Thyroid gland (tissue), 4 donors: ENCODE measurements around the gene KNL1. TPM values are rescaled to one million over a fixed set of nuclear protein-coding genes. Genes with fewer than 3 reads are reported as not detected.

Experiments
- DNase-seq, 2 donors: peaks; one replicate each; pipeline ENCODE4 v3.0.0-alpha.2; 2019
- H3K27ac ChIP-seq, 3 donors: fragments of 200-600 bp; sonication (generic); 1 replicate in 2 of 3; 2 replicates in 1 of 3; pipeline ENCODE4 v1.5.1; 2016 to 2019; ENCODE audit warnings: mild to moderate bottlenecking in 1 of 3, moderate library complexity in 1 of 3
- H3K27me3 ChIP-seq: fragments of 200-600 bp; sonication (generic); one replicate; pipeline ENCODE4 v1.5.1; 2019
- H3K36me3 ChIP-seq, 2 donors: fragments of 200-600 bp; sonication (generic); one replicate each; pipeline ENCODE4 v1.5.1; 2016 to 2019
- H3K4me1 ChIP-seq, 2 donors: fragments of 200-600 bp; sonication (generic); one replicate each; pipeline ENCODE4 v1.5.1; 2017 to 2019
- H3K4me3 ChIP-seq, 3 donors: fragments of 200-600 bp; sonication (generic); replicated peaks in 1 of 3; 1 replicate in 2 of 3; 2 replicates in 1 of 3; pipeline ENCODE4 v1.5.1; 2016; ENCODE audit warnings: mild to moderate bottlenecking in 1 of 3
- H3K9me3 ChIP-seq: fragments of 200-600 bp; sonication (generic); one replicate; pipeline ENCODE4 v1.5.1; 2017
- CTCF ChIP-seq, 6 experiments: fragments of 200-600 bp in 3 of 6; fragments of 450-650 bp in 3 of 6; sonication (generic) in 3 of 6; IDR thresholded peaks; one replicate each; pipeline ENCODE4 v1.5.1; 2016 to 2019; ENCODE audit warnings: antibody characterized with exemption in 6 of 6, mild to moderate bottlenecking in 2 of 6, inconsistent platforms in 1 of 6, moderate library complexity in 1 of 6
- POLR2A ChIP-seq, 2 donors: fragments of 450-650 bp; IDR thresholded peaks; one replicate each; pipeline ENCODE4 v1.6.1; 2017; ENCODE audit warnings: antibody characterized with exemption in 2 of 2, mild to moderate bottlenecking in 2 of 2, moderate library complexity in 1 of 2
- WGBS, 2 donors: methylation state at CpG; one replicate each; pipeline ENCODE4 v1.1.5; 2017; 5-methylcytosine and 5-hydroxymethylcytosine counted together
- intact Hi-C: fragments of 100-400 bp; cut with DNase I; formaldehyde crosslinking; loops from one replicate; pipeline ENCODE4 v1.15.1; 2023
- total RNA-seq, 4 donors: library from RNA; depleted of rRNA; stranded (reverse); fragments of >200 nt; gene quantifications; one replicate each; pipeline ENCODE4 v1.2.3, GENCODE V29; 2016

The KNL1 gene
- total RNA-seq, 4 donors from 2014 or later = 0.78 to 3.8 (median 0.93) TPM

- no peaks in the 10 kb centered on the region for H3K27me3 ChIP-seq
- no peaks in the 10 kb centered on the region for H3K9me3 ChIP-seq
- TF ChIP-seq CTCF (IDR thresholded peaks at IDR 0.05) (no peak), POLR2A (IDR thresholded peaks at IDR 0.05) (no peak)
- no peak for DNase-seq
- no peaks in the 10 kb centered on the region for H3K36me3 ChIP-seq
- H3K4me1 ChIP-seq = no peaks in the 10 kb centered on the region
- no peak overlapping the region for H3K4me3 ChIP-seq
- intact Hi-C loops = no loop called here
- H3K27ac ChIP-seq = no peak overlapping the region
Observed at GRCh38 chr15:40684381-40684780, 90.3 kb downstream of the KNL1 start.

GRCh38 chr15:40685376-40685775, 91.3 kb downstream of the KNL1 start:
- H3K4me3 ChIP-seq = no peak overlapping the region
- H3K27me3 ChIP-seq = no peaks in the 10 kb centered on the region
- no peaks in the 10 kb centered on the region for H3K36me3 ChIP-seq
- H3K9me3 ChIP-seq = no peaks in the 10 kb centered on the region
- intact Hi-C loops = no loop called here
- 83 to 89% methylated on average over 2 of the region's 2 CpGs for WGBS, 2 donors
- TF ChIP-seq CTCF (IDR thresholded peaks at IDR 0.05) (no peak), POLR2A (IDR thresholded peaks at IDR 0.05) (no peak)
- no peak overlapping the region for H3K27ac ChIP-seq
- no peak for DNase-seq
- H3K4me1 ChIP-seq = no peaks in the 10 kb centered on the region

GRCh38 chr15:40688932-40689799, 95.1 kb downstream of the KNL1 start:
- WGBS, 2 donors = 88 to 90% methylated on average over 9 of the region's 9 CpGs
- Histone ChIP-seq H3K36me3 (no peaks in the 10 kb centered on the region), H3K9me3 (no peaks in the 10 kb centered on the region)

GRCh38 chr15:40691737-40692136, 97.7 kb downstream of the KNL1 start:
- intact Hi-C loops = no loop called here
- Histone ChIP-seq H3K36me3 (no peaks in the 10 kb centered on the region), H3K4me3 (no peak overlapping the region), H3K27ac (no peak overlapping the region), H3K27me3 (no peaks in the 10 kb centered on the region), H3K9me3 (no peaks in the 10 kb centered on the region), H3K4me1 (peaks cover 5 to 14% of the 10 kb centered on the region in 2 donors)
- no peak for DNase-seq
- WGBS, 2 donors = 92 to 97% methylated on average over 4 of the region's 4 CpGs
- no peak for TF ChIP-seq POLR2A (IDR thresholded peaks at IDR 0.05)
- no peak for TF ChIP-seq CTCF (IDR thresholded peaks at IDR 0.05)

More at GRCh38 chr15:40688932-40689799, 95.1 kb downstream of the KNL1 start:
- intact Hi-C loops = no loop called here
- Histone ChIP-seq H3K4me1 (peaks cover 5 to 7% of the 10 kb centered on the region in 2 donors), H3K27me3 (no peaks in the 10 kb centered on the region), H3K4me3 (no peak overlapping the region), H3K27ac (no peak overlapping the region)
- TF ChIP-seq CTCF (IDR thresholded peaks at IDR 0.05) (no peak), POLR2A (IDR thresholded peaks at IDR 0.05) (no peak)
- DNase-seq = no peak
